NCI-H2227 (cell line): ENCODE results near the gene POU2F2.
"Not testable (repeated sequence)": the region's sequence is repeated elsewhere in the genome, so short reads cannot be mapped to it uniquely, and the experiment has no call there.

ENCODE experiments used
- DNase-seq: peaks from one replicate; lab custom pipeline; 2025; ENCODE audit not compliant: unreplicated experiment; lab: John Stamatoyannopoulos, UW

Gene POU2F2

GRCh38 chr19:42066075-42066754, 66.0 kb downstream of the POU2F2 start:
- peak; percentile 98 for DNase-seq

- no peak for DNase-seq
These were observed 66.7 kb downstream of the POU2F2 start for GRCh38 chr19:42065511-42065910.

DNA sequence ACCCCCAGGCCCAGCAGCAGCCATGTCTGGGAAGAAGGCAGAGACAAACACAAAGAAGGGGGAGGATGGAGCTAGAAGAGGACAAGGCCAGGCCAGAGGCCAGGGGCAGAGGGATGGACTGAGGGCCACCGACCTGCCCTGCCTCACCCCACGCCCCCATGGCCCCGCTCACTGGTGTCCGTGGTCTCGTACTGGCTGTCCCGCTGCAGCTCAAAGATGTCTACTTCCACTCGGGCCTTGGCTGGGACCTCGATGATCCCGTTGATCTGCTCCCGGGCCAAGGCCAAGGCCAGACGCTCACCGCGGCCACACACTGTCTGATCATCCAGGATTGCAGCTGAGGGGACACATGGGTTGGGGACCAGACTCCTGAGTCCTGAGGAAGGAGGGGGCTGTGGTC, 67.2 kb downstream of the POU2F2 start:
- DNase-seq = no peak

- no peak for DNase-seq
These were observed 67.8 kb downstream of the POU2F2 start for GRCh38 chr19:42064432-42064831.

DNA sequence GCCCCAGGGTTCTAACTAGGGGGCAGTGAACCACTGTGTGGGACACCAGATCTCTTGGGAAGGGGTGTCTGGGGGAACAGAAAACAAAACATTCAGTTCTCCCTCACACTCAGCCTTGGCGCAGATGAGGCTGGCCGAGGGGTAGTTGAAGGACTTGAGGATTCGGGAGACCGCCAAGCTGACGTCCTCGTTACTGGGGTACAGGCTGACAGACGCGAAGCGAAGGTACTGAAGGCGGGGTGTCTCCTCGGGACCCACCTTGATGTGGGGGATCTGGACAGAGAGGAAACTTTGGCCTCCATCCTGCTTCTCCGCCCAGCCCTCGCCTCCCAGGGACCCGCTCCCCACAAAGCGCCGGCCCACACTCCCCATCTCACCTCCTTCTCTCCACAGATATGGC, 69.9 kb downstream of the POU2F2 start:
- no peak for DNase-seq

GRCh38 chr19:42060117-42060516, 72.1 kb downstream of the POU2F2 start:
- no peak for DNase-seq

- no peak for DNase-seq
These were observed 73.0 kb downstream of the POU2F2 start for GRCh38 chr19:42059196-42059595.

GRCh38 chr19:42057846-42058245, 74.4 kb downstream of the POU2F2 start:
- no peak for DNase-seq

DNA sequence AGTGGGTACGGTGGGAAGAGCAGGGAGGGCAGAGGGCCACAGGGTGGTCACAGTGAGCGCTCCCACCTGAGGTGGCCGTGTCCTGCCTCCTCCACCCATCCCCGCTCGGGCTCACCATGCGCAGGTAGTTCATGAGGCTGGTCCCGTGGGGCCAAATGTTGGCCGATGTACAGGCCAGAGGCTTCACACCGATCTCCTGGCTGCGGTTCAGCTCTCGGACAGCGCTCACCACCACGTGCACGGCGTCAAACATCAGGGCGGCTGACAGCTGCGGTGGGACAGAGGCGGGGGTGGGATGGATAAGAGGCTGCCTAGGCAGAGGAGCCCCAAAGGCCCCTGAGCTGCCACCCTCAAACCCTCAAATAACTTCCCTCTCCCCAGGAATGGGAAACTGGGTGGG, 78.0 kb downstream of the POU2F2 start:
- DNase-seq = no peak

GRCh38 chr19:42053037-42053935, 79.0 kb downstream of the POU2F2 start:
- DNase-seq = no peak

DNA sequence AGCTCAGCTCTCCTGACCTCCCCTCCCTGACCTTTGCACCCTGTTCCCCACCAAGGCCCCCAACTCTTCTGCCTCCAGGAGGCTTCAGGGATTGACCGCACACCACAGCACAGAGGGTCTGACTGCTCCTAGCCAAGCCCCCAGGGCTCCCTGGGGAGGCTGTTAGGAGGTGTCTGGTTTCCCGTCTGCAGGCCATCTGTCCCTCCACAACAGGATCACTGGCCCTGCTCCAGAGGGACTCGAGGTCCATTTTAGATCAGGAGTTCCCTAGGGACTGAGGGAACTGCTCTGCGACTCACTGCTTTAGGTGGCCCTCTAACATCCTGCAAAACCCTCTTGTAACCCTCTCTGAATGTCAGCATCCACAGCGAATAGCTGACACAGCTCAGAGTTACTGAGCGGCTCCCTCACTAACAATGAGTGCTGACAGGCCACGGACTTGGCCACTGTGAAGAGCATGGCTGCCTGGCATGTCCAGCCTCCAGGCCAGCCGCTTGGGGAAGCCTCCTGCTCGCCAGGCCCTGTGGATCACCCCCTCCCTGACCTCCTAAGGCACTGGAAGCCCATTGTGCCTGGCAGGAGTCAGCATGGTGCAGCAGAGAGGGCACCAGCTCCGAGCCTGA, 79.9 kb downstream of the POU2F2 start:
- DNase-seq = no peak

GRCh38 chr19:42051166-42052115, 80.8 kb downstream of the POU2F2 start:
- no peak for DNase-seq

DNA sequence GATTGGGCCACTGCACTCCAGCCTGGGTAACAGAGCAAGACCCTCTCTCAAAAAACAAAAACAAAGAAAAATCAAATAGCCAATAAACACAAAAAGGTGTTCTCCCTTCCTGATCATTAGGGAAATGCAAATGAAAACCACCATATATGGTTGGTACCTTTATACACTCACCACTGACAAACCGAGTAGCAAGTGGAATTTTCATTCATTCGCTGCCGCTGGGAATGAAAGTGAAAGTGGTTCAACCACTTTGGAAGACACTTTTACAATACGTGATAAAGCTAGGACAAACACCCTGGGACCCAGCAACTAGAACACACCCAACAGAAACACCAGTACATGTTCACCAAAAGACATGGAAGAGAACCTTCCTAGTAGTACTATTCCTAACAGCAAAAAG, 83.3 kb downstream of the POU2F2 start:
- DNase-seq = no peak

GRCh38 chr19:42045575-42045974, 86.7 kb downstream of the POU2F2 start:
- no peak for DNase-seq

- DNase-seq = no peak
These were observed 89.6 kb downstream of the POU2F2 start for GRCh38 chr19:42042455-42043170.

GRCh38 chr19:42040491-42040890, 91.8 kb downstream of the POU2F2 start:
- DNase-seq = not testable (repeated sequence)

DNA sequence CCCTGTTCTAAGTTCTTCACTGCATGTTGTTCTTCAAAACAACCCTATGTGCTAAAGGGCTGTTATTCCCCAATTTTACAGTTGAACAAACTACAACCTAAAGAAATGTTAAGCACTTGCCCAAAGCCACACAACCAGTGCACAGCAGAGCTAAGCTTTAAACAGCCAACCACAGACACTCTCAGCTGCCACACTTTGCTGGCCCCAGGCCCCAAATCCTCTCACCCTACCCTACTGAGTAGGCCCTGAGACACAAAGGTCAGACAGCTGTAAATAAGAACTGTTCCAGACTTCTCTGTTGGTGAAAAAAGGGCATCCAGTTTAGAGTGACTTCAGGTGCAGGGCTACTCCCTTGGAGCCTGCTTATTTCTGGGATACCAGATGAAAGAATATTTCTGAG, 92.2 kb downstream of the POU2F2 start:
- no peak for DNase-seq

GRCh38 chr19:42038666-42039065, 93.6 kb downstream of the POU2F2 start:
- no peak for DNase-seq

DNA sequence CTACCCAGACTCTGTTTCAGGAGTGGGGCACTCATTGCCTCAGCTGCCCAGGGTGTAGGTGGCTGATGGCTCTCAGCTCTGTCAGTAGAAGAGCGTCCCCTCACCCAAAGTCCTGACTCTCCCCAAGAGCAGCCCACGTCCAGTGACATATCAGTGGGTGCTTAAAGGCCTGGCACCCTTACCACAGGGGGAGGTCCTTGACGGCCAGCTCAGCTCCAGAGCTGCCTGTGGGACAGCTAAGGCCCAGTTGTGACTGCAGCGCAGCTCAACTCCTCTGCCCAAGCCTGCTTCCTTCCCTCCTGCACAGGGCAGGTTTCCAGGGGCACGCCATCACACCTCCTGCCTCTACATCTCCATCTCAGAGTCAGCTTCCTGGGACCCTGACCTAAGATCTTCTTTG, 94.6 kb downstream of the POU2F2 start:
- no peak for DNase-seq
